Right forelimb (tissue), 1 donor: ENCODE results near the gene SDHB.

Source experiments
- DNase-seq: peaks from one replicate; pipeline ENCODE4 v3.0.0-alpha.2; 2018

The SDHB gene

DNA sequence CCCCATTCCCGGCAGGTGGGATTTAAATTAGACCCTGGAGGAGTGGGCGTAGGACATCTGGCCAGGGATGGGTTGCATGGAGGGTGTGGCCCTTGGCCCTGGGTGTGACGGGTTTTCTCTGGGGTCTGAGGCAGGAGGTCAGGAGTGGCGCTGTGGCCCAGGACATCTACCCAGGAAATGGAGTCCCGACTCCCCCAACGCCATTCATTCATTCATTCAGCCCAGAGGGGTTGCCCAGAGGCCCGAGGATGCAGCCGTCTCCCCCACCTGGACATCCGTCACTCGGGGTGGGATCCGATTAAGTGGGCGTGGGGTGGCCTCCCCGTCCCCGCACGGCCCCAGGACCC is 42.8 kb downstream of the SDHB start:
- no peak for DNase-seq

DNA sequence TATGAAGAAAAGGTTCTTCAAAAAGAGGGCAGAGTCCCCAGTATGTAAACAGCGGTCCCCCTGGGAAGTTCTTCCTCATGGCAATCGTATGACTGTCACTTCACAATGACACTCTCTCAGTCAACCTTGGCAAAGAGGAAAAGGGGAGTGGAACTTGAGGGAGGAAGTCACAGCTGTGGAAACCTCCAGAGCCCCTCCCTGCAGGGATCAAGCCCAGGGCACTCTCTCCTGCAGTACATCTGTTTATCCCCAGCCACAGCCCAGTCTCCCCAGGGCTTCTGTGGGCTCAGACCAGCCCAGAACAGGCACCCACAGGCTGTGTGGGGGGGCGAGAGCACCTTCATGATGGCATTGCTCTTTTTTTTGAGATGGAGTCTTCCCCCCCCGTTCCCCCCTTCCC is 44.1 kb downstream of the SDHB start:
- DNase-seq: no peak

DNA sequence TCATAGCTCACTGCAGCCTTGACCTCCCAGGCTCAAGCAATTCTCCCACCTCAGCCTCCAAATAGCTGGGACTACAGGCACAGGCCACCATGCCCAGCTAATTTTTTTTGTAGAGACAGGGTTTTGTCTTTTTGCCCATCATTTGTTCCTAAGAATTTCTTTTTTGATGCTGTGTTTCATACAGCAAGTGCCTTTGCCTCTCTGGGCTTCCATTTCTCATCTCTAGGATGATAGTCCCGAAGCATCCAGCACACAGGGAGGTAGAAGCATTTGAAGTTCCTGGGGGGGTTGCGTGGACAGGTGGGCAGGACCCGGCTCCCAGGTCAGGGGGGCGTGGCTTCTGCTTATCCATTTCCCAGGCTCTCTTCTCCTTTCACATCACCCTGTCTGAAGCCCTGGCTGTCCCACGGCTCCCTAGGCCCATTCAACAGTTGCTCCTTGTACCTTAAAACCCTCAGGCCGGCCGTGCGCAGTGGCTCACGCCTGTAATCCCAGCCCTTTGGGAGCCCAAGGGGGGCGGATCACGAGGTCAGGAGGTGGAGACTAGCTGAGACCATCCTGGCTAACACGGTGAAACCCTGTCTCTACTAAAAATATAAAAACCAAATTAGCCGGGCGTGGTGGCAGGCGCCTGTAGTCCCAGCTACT is 45.5 kb downstream of the SDHB start:
- no peak for DNase-seq

DNA sequence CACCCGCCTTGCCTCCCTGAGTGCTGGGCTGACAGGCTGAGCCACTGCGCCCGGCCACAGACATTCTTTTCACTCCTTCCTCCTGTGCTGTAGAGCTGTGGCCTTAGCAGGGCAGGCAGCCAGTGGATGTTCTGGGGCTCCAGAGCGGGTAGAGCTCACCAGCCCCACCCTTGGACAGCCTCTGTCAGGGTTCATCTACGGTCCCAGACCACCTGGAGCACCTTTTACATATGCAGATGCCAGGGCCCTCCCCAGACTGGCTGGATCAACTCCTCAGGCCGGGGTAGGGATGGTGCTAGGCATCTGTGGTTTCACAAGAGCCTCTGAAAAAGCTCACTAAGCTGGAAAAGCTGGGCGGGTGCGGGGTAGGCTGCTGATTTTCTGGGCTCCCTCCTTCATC is 46.7 kb downstream of the SDHB start:
- no peak for DNase-seq

DNA sequence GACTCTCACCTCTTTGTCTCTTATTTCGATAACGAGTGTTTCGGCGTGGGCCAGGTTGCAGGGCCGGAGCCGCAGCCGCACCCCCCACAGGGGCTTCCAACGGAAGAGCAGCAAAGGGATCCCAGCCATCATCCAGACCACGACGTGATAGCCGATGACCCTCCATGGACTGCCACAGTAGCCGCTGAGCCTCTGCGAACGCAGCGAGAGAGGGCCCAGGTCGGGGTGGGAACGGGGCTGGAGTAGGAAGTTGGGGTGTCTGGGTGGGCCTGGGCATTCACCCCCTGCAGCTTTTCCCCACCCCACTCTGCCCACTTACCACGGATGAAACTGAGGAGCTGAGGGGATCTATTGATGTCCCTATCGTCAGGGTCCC is 48.5 kb downstream of the SDHB start:
- no peak for DNase-seq

DNA sequence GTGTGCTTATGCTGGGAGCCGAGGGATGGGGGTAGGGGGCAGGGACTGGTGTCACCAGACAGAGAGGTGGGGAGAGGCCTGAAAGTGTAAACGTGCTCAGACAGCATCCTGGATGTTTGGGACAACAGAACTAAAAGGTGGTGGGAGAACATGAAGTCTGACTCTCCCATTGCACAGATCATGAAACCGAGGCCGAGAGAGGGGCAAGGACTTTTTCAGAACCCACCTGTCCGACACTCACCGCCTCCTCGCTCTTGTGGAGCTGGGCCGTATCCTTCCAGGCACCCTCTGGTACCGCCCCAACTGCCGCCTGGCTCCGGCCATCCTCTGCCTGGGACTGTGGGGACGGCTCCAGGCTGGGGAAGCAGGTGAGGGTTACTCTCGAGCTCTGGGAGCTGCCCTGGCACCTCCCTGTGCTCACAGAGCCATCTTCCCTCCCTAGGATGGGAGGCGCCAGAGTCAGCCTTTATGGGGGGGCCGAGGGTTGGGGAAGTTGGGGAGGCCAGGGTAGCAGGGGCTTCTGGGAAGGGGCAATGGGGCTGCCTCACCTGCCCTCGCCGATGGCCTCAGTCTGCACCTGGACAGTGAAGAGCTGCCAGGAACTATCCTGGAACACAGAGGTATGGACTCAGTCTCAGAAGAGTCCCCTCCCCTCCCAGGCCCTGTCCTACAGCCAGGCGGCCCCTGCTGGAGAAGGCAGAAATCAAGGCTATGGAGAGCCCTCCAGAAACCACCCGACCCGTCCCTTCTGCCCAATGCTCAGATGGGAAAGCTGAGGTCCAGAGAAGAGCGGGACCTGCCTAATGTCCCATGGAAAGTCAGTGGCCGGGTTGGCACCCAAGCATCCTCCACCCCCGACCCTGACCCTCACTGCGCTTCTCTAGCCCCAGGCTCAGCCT is 49.1 kb downstream of the SDHB start:
- no peak for DNase-seq

DNA sequence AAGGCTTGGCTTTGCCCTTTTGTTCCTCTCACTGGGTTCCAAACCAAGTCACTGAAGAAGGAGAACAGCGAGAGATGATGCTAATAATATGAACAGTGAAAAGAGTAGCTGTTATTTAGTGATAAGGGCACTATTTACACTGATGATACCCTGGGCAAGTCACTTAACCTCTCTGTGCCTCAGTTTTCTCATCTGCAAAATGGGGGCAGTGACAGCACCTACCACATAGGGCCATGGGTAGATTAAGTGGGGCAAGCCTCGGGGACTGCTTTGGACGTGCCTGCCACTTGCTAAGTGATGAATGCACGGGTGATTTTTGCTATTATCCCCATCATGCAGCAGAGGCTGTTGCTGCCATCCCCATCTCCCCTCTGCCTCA is 51.3 kb downstream of the SDHB start:
- DNase-seq: no peak

DNA sequence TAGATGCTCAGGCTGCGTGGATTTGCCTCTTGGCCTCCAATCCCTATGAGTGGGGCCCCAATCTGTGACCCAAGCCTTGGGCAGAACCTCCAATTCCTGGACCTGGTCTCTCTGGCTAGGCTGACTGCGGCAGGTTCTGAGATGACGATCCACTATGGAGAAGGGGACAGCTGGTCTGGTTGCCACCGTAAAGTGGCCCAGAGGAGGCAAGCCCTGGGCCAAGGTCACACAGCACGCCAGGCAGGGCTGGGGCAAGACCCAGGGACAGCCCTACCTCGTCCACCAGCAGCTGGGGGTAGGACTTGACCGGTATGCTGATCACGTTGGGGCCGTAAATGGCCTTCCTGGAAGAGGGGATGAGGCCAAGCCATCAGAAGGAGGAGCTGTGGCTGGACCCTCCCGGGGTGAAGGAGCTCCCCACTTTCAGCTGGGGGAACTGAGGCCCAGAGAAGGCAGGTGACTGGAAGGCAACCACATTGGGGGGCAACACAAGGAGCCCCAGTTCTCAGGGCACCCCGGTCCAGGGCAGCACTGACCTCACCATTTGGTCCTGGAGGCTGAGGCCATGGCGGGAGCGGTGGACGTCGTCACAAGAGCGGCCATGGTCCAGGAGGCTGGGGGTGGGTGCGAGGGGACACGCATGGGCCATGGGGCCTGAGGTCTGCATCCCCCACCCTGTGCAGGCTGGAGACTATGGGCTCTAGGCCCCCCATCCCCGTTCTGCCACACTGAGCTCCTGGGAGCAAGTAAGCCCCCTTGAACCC is 51.9 kb downstream of the SDHB start:
- DNase-seq: no peak

DNA sequence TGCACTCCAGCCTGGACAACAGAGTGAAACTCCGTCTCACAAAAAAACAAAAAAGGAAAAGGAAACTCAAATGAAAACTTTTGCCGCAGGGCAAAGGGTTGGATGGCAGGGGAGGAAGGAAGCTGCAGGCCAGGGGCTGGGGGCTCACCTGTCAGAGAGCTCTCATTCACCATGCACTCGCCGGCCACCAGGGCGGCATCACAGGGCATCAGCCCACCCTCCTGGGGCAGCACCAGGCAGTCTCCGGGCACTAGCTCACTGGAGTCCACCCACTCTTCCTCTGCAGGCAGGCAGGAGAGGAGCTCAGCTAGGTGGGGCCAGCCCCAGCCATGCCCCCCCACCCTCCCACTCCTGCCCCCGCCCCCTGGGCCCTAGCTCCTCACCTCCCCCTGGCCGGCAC is 54.0 kb downstream of the SDHB start:
- no peak for DNase-seq

DNA sequence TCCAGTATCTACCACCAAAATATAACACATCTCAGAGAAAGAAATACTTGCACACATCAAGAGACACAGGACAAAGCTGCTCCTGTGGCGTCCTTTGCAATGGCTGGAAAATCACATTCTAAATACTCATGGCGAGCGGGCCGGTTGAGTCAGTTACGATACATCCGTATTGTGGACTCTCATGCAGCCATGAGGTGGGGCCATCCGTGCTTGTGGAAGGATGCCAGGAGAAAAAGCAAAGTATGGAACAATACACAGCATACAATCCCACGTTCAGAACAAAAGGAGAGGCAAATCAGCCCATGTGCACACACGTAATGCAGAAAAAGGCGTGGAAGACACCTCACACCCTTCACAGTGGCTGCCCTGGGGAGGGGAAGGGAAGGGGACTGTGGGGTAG is 55.2 kb downstream of the SDHB start:
- DNase-seq: no peak

DNA sequence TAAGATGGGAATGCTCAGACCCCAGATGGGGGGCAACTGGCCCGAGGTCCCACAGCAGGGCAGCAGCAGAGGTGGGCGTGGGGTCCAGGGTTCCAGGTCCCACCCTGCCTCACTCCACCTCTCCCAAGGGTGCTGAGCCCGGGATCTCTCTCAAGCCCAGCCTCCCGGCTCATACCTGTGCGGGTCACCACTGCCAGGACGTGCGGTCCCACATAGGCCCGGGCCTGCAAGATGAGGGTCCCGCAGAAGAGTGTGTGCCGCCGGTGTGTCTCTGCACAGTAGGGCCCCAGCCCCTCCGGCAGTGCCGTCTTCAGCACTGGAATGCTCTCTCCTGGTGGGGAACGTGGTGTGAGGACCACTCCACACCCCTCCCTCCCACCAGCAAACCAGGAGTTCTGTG is 57.0 kb downstream of the SDHB start:
- DNase-seq: no peak

DNA sequence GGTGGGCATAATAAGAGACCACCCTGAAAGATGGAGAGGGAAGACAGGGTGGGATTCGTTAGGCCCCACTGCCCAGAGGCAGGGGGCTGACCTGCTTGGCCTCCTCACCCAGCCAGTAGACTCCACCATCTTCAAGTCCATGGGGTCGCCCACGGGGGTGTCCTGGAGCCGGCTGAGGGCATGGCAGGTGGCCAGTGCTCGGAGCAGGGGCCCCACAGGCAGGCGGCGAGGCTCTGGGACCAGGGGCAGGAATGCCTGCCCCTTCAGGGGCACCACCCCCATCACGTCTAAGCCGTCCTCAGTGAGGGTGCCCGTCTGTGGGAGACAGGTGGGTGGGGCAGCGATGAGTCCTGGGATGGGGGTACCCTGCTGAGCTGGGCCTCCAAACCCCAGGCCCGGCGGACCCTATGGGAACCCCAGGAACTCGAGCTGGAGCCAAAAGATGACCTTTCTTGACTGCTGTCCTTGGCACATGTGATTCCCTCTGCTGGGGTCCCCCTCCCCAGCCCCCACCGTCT is 60.3 kb downstream of the SDHB start:
- no peak for DNase-seq

DNA sequence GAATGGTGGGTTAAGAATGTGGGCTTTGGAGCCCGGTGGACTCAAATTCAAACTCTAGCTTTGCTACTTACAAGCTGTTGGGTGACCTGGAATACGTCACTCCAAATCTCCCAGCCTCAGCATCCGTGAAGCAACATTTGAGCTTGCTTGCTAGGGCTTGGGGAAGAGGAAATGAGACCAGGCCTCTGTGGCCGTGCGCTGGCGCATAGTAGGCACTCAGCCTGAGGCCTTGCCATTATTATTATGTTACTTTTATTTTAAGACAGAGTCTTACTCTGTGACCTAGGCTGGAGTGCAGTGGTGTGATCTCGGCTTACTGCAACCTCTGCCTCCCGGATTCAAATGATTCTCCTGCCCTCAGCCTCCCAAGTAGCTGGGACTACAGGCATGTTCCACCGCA is 61.2 kb downstream of the SDHB start:
- DNase-seq: no peak

DNA sequence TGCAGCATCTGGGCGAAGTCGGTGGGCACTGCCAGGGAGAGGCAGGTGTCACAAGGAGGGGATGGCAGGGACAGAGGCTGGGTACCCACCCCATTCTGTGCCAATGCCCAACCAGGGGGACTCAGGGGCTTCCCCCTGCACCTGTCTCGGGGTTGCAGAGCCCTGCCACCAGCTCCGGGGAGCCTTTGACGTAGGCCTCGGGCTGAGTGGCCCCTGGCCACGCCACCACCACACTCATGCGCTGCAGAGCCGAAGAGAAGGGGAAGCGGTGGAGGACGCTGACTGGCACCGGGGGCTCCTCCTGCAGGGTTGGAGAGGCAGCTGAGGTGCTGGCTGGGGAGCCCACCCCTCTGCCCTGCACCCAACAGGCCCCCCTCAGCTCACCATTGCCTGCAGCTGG is 61.7 kb downstream of the SDHB start:
- DNase-seq: no peak

DNA sequence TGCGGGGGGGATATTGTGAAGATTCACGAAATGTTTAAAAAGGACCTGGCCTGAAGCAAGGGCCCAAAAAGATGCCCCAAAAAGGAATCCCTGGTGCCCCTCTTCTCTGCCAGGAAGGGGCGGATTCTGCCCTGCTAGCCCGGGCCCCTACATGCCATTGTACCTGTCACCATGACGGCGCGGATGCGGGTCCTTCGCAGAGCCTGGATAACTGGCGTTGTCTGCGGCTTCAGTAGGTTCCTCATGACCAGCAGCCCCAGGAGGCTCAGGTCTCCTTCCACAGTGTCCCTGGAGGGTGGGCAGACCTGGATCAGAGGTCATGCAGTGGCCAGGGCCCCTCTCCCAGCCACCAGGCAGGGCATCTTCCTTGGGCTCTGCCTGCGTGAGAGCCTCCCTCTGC is 62.3 kb downstream of the SDHB start:
- DNase-seq: no peak

DNA sequence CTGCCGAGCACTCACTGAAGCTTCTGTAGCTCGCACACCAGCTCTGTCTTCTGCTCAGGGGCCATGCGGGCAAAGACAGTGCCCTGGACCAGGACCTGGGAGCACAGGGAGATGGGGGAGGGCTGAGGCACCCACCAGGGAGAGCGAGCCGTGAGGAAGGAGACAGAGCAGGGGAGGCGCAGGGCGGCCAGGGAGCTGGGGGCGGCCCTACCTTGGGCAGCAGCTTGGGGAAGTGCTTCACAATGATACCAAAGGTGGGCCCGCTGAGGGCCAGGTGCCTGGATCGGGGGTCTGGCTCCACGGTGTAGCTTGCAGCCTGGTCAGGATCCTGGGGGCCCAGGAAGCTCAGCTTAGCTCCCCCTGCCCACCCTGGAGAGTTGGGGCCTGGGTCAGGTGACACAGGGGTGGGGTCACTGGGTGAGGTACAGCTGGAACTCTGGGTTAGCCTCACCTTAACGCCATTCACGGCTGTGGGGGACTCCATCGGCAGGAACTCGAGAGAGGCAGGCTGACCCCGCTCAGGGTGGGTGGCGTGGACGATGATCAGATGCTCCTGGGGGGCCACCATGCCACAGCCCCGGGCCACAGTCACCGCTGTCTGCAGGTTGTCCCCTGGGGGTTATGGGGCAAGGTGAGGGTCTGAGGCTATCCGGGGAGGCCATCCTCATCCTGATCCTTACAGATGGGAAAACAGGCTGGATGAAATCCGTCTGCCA is 64.0 kb downstream of the SDHB start:
- DNase-seq: no peak

DNA sequence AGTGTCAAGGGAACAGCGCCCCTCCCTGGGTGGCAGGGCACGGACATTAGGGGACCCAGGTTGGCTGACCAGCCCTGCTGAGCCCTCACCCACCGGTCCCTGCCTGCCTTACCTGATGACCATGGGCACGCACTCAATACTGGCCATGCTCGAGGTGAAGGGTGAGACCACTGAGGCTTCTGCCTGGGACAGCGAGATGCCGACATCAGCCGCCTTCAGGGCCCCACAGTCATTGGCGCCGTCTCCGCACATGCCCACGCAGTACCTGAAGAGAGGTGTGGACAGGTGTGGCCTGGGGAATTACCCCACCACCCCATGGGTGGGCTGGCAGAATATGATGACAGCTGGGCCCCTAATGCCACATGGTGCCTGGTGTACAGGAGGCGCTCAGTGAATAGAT is 65.6 kb downstream of the SDHB start:
- DNase-seq: no peak

DNA sequence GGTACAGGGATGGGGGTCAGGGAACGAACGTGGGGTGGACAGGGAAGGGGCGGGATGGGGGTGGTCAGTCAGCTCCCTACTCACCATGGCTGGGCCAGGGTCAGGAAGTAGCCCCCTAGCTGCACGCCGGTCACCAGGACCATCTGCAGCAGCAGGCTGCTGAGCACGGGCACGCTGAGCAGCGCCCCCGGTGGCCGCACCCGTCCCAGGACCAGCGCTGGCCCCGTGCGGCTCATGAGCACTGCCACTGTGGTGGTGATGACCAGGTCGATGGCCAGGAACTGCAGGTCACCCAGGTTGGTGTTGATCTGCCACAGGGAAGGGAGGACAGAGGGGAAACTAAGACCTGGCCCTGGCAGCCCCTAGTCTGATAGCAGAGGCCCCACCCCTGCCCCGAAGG is 66.9 kb downstream of the SDHB start:
- no peak for DNase-seq

DNA sequence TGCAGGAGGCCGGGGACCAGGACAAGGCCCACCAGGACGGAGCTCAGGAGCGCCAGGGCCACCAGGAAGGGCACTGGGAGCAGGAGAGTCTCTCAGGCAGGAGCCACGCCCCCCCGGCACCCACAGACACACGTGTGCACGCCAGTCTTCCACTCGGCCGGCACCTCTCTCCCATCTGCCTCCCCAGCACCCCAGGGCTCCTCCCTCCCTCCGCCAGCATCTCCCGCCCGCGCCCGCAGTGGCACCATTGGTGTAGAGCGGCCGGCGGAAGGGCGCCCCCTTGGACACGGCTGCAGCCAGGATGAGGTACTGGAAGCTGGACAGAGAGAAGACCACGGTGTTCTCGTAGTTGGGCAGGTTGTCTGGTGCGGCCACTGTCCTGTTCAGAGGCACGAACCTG is 67.3 kb downstream of the SDHB start:
- no peak for DNase-seq

DNA sequence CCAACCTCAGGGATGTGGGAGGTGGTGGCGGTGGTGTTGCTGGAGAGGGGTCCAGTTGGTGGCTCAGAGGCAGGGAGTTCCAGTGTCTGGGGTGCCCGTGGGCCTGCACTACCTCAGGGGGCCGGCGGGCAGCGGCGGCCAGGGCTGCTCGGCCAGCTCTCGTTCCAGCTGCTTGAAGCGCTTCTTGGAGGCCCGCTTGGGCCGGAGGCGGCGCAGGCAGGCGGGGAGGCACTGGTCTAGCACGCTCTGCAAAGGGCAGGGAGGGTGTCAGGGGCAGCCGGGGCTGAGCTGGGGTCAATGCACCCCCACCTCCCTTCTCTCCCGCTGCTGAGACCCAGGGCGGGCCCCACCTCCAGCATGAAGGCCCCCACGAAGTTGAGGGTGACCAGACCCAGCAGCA is 67.7 kb downstream of the SDHB start:
- DNase-seq: no peak

DNA sequence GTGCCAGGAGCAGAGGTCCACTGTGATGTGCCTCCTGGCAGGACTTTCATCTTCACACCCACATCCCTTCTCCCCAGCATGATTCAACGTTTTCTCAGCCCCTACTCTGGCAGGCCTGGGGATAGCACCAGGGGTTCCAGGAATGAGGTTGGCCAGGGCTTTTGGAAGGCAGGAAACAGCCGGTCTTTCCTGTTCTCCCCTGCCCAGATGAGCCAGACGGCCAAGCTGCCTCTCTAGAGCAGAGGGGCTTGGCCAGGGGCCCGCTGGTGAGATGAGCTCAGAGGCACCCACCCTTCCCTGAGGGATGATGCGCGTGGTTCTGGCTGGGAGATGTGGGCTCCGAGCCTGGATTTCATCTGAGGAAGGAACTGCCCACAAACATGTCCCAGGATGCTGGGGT is 69.1 kb downstream of the SDHB start:
- DNase-seq: peak; percentile 74

DNA sequence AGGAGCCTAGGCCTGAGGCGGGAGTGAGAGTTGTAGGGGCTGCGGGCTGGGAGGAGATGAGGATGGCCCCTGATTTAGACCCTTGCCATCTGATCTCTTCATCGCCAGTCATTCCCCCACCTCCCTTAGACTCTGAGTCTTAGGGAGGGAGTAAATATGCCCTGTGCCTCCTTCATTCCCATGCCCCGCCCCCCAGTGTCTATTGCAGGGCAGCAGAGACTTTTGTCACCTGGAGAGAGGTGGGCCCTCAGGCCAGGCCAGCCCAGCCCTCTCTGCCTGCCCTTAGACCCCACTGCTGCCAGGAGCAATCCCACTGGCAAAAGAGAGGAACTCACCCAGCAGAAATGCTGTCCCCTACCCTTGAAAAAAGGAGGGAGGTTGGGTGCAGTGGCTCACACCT is 70.2 kb downstream of the SDHB start:
- no peak for DNase-seq

DNA sequence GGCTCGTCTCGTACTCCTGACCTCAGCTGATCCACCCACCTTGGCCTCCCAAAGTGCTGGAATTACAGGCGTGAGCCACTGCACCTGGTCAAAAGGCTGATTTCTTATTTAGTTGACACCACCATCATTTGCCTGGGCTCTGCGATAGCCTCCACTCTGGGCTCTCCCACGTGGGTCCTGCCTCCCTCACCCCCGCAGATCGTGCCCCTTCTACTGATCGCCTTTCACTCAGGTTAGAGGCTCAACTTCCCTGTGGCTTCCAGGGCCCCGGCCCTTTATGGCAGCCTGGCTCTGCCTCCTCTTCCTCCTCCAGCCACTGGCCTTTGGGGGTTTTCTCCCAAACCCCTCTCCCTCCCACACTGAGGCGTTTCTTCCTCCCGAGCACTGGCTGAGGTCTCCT is 70.9 kb downstream of the SDHB start:
- DNase-seq: no peak
